Activated naive CD8-positive, alpha-beta T cell treated with anti-CD3 and anti-CD28 coated beads, Interleukin-2, amount 50 U/mL, for 24 hours (primary cell): ENCODE results near the gene GRIK3.

Experiments used
- ATAC-seq: fragments of 150-1000 bp; cut with Tn5 transposase; one replicate; pipeline ENCODE4 v1.10.0; 2021
- DNase-seq: peaks from one replicate; pipeline ENCODE4 v3.0.0; 2021
- H3K27ac Mint-ChIP-seq: one replicate; pipeline ENCODE4 v1.8.0; 2021; ENCODE audit warnings: mild to moderate bottlenecking, mixed read lengths
- H3K27me3 Mint-ChIP-seq: one replicate; pipeline ENCODE4 v1.8.0; 2021; ENCODE audit warnings: mixed read lengths
- H3K36me3 Mint-ChIP-seq: one replicate; pipeline ENCODE4 v1.8.0; 2021; ENCODE audit warnings: low read depth, mixed read lengths
- H3K4me1 Mint-ChIP-seq: one replicate; pipeline ENCODE4 v1.8.0; 2021; ENCODE audit warnings: mixed read lengths
- H3K4me3 Mint-ChIP-seq: one replicate; pipeline ENCODE4 v1.8.0; 2021; ENCODE audit warnings: mild to moderate bottlenecking, moderate library complexity, mixed read lengths
- H3K9me3 Mint-ChIP-seq: one replicate; pipeline ENCODE4 v1.8.0; 2021; ENCODE audit warnings: mixed read lengths

GRIK3 gene

DNA sequence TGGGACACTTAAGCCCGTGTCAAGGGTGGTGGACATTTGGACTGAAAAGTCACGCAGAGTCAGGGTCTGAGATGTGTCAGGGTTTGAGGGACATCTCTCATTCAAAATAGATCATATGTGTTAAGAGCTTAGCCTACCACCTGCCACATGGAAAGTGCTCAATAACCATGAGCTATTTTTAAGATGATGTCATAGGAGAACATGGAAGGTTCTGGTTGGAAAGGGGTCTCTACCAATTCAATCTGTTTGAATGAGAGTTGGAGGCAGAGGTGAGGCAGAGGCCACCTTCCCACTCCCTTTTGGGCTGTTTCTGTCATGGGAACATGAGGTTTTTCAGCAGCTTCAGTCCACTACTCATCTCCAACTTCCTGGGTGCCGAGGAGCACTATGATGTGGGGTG, 239.9 kb downstream of the GRIK3 start:
- ATAC-seq (no peak), DNase-seq (no peak)
- H3K4me3 Mint-ChIP-seq = no peak overlapping the region
- no peak overlapping the region for H3K27ac Mint-ChIP-seq
- no peaks in the 10 kb centered on the region for H3K36me3 Mint-ChIP-seq
- no peaks in the 10 kb centered on the region for H3K4me1 Mint-ChIP-seq
- H3K27me3 Mint-ChIP-seq = peaks cover 1% of the 10 kb centered on the region
- H3K9me3 Mint-ChIP-seq = no peaks in the 10 kb centered on the region

GRCh38 chr1:36793452-36793851, 240.9 kb downstream of the GRIK3 start:
- no peaks in the 10 kb centered on the region for H3K4me1 Mint-ChIP-seq
- H3K27me3 Mint-ChIP-seq = peaks cover 1% of the 10 kb centered on the region

GRCh38 chr1:36792292-36792691, 242.0 kb downstream of the GRIK3 start:
- H3K4me1 Mint-ChIP-seq = no peaks in the 10 kb centered on the region
- H3K36me3 Mint-ChIP-seq = no peaks in the 10 kb centered on the region
- H3K27ac Mint-ChIP-seq = no peak overlapping the region
- no peaks in the 10 kb centered on the region for H3K9me3 Mint-ChIP-seq
- H3K4me3 Mint-ChIP-seq = no peak overlapping the region
- ATAC-seq (no peak), DNase-seq (no peak)
- H3K27me3 Mint-ChIP-seq = peaks cover 1% of the 10 kb centered on the region

More at GRCh38 chr1:36793452-36793851, 240.9 kb downstream of the GRIK3 start:
- no peaks in the 10 kb centered on the region for H3K9me3 Mint-ChIP-seq
- H3K36me3 Mint-ChIP-seq = no peaks in the 10 kb centered on the region
- ATAC-seq (no peak), DNase-seq (no peak)
- no peak overlapping the region for H3K4me3 Mint-ChIP-seq
- no peak overlapping the region for H3K27ac Mint-ChIP-seq

- Mint-ChIP-seq H3K9me3 (no peaks in the 10 kb centered on the region), H3K4me1 (no peaks in the 10 kb centered on the region), H3K27me3 (peaks cover 1% of the 10 kb centered on the region), H3K36me3 (no peaks in the 10 kb centered on the region), H3K4me3 (no peak overlapping the region), H3K27ac (no peak overlapping the region)
- ATAC-seq (no peak), DNase-seq (no peak)
Observed at GRCh38 chr1:36790191-36790590, 244.1 kb downstream of the GRIK3 start.

GRCh38 chr1:36789535-36789934, 244.8 kb downstream of the GRIK3 start:
- no peak for ATAC-seq
- no peak for DNase-seq
- Mint-ChIP-seq H3K27ac (no peak overlapping the region), H3K4me1 (no peaks in the 10 kb centered on the region), H3K4me3 (no peak overlapping the region), H3K27me3 (peaks cover 1% of the 10 kb centered on the region), H3K9me3 (no peaks in the 10 kb centered on the region), H3K36me3 (no peaks in the 10 kb centered on the region)

GRCh38 chr1:36787312-36787913, 246.9 kb downstream of the GRIK3 start:
- ATAC-seq (no peak), DNase-seq (no peak)
- Mint-ChIP-seq H3K9me3 (no peaks in the 10 kb centered on the region), H3K4me3 (no peak overlapping the region), H3K27me3 (peaks cover 1% of the 10 kb centered on the region), H3K36me3 (no peaks in the 10 kb centered on the region), H3K4me1 (no peaks in the 10 kb centered on the region), H3K27ac (no peak overlapping the region)

DNA sequence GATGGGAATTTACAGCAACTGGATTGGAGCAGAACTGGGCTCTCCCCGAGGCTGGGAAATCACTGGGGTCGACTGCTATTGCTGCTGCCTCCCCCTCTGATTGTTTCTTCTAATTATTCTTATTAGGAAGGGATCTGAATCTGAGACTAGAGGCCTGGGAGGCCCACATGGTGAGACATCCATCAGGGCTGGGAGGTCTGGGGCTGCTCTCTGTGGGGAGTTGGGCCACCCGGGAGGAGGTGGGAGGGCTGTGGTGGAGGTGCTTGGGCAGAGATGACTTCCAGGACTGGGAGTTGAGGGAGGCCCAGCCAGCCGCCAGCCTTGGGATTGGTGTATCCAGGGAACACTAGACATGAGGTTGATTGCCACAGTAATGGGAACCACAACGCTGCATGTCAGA, 247.9 kb downstream of the GRIK3 start:
- DNase-seq (no peak), ATAC-seq (no peak)
- Mint-ChIP-seq H3K27me3 (no peaks in the 10 kb centered on the region), H3K36me3 (no peaks in the 10 kb centered on the region), H3K4me3 (no peak overlapping the region), H3K9me3 (no peaks in the 10 kb centered on the region), H3K27ac (no peak overlapping the region), H3K4me1 (no peaks in the 10 kb centered on the region)

DNA sequence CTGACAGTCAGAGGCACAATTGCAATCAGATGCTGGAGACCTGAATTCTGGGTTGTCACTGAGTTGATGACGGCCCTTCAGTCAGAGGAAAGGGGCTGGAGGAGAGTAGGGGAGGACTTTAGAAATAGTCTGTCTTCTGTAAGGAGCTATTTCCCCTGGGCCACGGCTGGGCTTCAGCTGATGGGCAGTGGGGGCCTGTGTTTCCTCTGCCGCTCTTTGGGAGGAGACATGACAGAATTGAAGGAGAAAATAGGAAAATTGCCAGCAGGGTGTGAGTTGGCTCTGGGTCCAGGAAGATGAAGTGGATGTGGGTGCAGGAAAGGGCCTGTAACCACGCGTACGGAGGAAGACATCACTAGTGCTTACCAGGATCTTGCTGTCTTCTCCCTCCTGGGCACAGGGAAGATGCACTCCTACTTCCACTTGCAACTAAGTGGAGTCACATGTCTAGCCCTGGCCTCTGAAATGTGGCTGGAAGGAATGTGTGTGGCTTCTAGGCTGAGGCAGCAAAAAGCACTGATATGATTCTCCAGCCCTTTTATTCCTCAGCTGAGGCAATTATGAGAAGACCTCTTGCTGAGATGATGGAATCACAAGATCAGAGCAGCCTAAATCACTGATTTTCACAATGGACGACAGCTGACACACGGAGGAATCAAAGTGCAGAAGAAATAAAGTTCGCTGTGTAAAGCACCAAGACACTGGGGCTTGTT, 250.0 kb downstream of the GRIK3 start:
- Mint-ChIP-seq H3K4me3 (no peak overlapping the region), H3K4me1 (no peaks in the 10 kb centered on the region), H3K27me3 (no peaks in the 10 kb centered on the region), H3K9me3 (no peaks in the 10 kb centered on the region), H3K36me3 (no peaks in the 10 kb centered on the region), H3K27ac (no peak overlapping the region)
- DNase-seq = no peak
- ATAC-seq = no peak

- no peak overlapping the region for H3K27ac Mint-ChIP-seq
- H3K4me3 Mint-ChIP-seq = no peak overlapping the region
- H3K36me3 Mint-ChIP-seq = no peaks in the 10 kb centered on the region
- H3K27me3 Mint-ChIP-seq = no peaks in the 10 kb centered on the region
- H3K9me3 Mint-ChIP-seq = no peaks in the 10 kb centered on the region
- ATAC-seq (no peak), DNase-seq (no peak)
- no peaks in the 10 kb centered on the region for H3K4me1 Mint-ChIP-seq
Observed at GRCh38 chr1:36783475-36783874, 250.8 kb downstream of the GRIK3 start.

DNA sequence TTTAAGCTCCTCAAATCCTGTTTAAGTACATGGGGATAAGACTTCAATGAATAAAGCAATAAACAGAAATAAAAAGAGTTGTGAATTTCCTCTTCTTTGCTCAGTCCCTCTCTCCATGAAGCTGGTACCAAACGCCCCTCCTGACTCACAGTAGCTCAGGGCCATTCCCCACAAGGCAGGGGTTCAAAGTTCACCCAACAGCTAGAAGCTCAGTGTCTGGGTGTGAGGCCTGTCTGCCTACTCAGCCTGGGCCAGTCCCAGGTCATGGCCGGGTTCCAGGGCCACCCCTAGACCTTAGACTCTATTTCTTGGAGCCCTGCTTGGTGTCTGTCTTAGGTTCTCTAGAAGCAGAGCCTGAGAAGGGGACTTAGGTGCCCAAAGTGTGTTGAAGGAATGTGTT, 251.5 kb downstream of the GRIK3 start:
- H3K4me1 Mint-ChIP-seq = no peaks in the 10 kb centered on the region
- no peaks in the 10 kb centered on the region for H3K9me3 Mint-ChIP-seq
- H3K36me3 Mint-ChIP-seq = no peaks in the 10 kb centered on the region
- ATAC-seq = no peak
- no peak for DNase-seq
- H3K4me3 Mint-ChIP-seq = no peak overlapping the region
- no peaks in the 10 kb centered on the region for H3K27me3 Mint-ChIP-seq
- H3K27ac Mint-ChIP-seq = no peak overlapping the region

DNA sequence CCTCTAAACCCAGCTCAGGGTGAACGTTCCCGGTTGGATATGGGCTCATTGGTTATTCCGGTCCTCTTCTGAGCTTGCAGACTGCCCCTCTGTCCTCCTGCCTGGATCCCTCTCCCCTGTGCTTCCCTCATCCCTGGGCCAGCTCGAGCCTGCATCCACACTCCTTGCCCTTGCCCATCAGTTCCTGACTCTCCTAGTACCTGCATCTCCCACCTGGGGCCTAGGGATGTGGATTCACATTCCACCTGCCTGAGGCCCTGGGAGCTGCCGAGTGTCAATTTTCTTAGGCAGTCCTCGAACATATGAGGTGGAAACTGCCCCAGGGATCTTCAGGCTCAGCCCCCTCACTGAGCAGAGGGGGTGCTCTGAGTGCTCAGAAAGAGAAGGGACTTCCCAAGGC, 252.2 kb downstream of the GRIK3 start:
- ATAC-seq (no peak), DNase-seq (no peak)
- Mint-ChIP-seq H3K4me3 (no peak overlapping the region), H3K9me3 (no peaks in the 10 kb centered on the region), H3K27ac (no peak overlapping the region), H3K36me3 (no peaks in the 10 kb centered on the region), H3K4me1 (no peaks in the 10 kb centered on the region), H3K27me3 (no peaks in the 10 kb centered on the region)

DNA sequence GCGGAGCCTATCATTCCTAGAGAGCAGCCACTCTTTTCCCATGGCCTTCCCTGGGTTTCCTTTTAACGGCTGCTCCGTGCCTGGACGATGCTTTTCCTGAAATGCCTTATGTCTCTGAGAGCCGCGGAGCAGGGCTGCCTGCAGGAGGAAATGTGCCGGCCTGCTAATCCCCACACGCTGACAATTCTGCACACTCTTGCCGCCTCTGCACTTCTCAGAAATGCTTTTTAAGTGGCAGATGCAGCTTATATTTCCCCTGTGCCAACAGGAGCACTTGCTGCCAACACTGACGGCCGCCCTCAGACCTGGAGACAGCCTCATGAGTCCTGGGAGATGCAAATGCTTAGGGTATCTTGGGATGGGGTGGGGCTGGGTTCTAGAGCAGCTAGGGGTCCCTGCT, 253.2 kb downstream of the GRIK3 start:
- H3K4me1 Mint-ChIP-seq = no peaks in the 10 kb centered on the region
- DNase-seq (no peak), ATAC-seq (no peak)
- H3K4me3 Mint-ChIP-seq = no peak overlapping the region
- no peaks in the 10 kb centered on the region for H3K9me3 Mint-ChIP-seq
- peaks cover 5% of the 10 kb centered on the region for H3K27me3 Mint-ChIP-seq
- H3K36me3 Mint-ChIP-seq = no peaks in the 10 kb centered on the region
- no peak overlapping the region for H3K27ac Mint-ChIP-seq

DNA sequence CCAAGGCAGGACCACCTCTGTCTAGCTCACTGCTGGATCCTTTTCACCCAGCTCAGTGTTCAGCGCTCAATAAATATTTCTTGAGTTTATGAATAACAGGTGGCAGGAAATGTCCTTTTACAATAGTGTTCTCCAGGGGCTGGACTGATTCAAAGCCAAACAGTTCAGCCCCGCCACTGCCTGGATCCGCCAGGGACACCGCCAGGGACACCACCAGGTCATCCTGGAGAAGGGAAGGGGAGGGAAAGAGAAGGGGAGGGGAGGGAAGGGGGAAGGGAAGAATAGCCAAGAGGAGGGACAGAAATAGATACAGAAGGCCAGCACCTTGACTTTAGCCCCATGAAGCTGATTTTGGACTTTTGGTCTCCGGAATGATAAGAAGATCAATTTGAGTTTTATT, 255.6 kb downstream of the GRIK3 start:
- Mint-ChIP-seq H3K4me3 (no peak overlapping the region), H3K27ac (no peak overlapping the region), H3K9me3 (no peaks in the 10 kb centered on the region), H3K27me3 (peaks cover 8% of the 10 kb centered on the region), H3K36me3 (no peaks in the 10 kb centered on the region), H3K4me1 (no peaks in the 10 kb centered on the region)
- DNase-seq (no peak), ATAC-seq (no peak)

DNA sequence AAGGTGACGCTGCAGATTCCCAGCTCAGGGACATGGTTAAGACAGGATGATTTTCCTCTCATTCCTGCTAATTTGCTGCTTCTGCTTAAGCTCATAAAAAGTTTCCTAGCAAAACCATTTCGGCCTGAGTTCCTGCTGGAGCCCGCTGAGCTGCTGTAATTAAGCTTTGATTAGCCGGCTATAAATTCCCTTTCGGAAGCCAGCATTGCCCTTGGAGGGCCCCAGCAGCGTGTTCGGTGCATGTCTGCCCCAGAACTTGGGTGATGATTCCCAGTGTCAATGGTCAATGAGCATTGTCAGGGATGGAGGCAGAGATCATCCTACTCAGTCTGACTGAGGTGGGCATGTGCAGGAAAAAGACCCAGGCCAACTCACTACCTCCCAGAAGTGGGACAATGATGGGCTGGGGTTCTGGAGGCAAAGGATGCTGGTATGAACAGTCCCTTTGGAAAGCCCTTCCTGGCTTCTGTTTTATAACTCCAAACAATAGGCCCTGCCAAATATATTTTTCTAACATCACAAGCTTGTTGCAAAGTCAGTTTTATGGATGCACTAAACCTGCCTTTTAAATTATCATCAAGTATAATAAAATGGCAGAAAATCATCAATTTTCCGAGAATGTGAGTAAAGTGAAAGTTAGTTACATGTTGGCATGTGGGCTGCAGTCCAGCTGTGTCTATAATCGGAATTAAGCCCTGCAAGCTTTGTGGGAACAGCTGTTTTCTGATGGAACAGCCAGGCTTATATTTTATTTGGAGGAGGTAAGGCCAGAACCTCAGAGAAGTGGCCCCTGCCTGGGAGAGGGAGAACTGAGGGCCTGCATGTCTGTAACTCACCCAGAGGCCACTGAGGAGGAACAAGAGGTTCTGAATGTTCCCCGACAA, 257.1 kb downstream of the GRIK3 start:
- H3K27ac Mint-ChIP-seq = no peak overlapping the region
- H3K36me3 Mint-ChIP-seq = no peaks in the 10 kb centered on the region
- no peak overlapping the region for H3K4me3 Mint-ChIP-seq

DNA sequence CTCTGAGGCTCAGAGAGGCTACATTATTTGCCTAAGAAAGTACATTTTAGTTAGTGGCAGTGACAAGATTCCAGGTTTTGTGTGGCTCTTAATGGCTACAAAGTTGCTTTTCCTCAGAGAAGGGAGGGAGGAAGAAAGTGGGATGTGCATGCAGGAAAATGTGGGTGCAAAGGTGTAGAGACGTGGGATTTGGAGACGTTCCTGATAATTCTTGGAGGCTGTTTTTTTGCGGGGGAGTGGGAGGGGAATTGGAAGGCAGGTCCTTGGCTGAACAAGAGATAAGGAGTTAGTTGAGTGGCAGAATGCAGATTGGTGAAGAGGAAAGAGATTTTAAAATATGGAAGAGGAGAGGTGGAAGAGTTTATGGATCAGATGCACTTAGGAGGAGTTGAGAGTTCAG, 258.1 kb downstream of the GRIK3 start:
- H3K27me3 Mint-ChIP-seq = peaks cover 11% of the 10 kb centered on the region

More for the DNA sequence above, 257.1 kb downstream of the GRIK3 start:
- Mint-ChIP-seq H3K4me1 (no peaks in the 10 kb centered on the region), H3K9me3 (no peaks in the 10 kb centered on the region), H3K27me3 (peaks cover 11% of the 10 kb centered on the region)
- no peak for ATAC-seq
- no peak for DNase-seq

More for the DNA sequence above, 258.1 kb downstream of the GRIK3 start:
- H3K9me3 Mint-ChIP-seq = no peaks in the 10 kb centered on the region
- ATAC-seq (no peak), DNase-seq (no peak)
- no peaks in the 10 kb centered on the region for H3K36me3 Mint-ChIP-seq
- no peak overlapping the region for H3K4me3 Mint-ChIP-seq
- H3K4me1 Mint-ChIP-seq = no peaks in the 10 kb centered on the region
- H3K27ac Mint-ChIP-seq = no peak overlapping the region
